CD4-positive, alpha-beta T cell treated with Interleukin-4 for 4 hours (primary cell): ENCODE results near the gene GDI1.

Experiments used
- DNase-seq: peaks from one replicate; pipeline ENCODE4 v3.0.0-alpha.2; 2020

GDI1 gene

DNA sequence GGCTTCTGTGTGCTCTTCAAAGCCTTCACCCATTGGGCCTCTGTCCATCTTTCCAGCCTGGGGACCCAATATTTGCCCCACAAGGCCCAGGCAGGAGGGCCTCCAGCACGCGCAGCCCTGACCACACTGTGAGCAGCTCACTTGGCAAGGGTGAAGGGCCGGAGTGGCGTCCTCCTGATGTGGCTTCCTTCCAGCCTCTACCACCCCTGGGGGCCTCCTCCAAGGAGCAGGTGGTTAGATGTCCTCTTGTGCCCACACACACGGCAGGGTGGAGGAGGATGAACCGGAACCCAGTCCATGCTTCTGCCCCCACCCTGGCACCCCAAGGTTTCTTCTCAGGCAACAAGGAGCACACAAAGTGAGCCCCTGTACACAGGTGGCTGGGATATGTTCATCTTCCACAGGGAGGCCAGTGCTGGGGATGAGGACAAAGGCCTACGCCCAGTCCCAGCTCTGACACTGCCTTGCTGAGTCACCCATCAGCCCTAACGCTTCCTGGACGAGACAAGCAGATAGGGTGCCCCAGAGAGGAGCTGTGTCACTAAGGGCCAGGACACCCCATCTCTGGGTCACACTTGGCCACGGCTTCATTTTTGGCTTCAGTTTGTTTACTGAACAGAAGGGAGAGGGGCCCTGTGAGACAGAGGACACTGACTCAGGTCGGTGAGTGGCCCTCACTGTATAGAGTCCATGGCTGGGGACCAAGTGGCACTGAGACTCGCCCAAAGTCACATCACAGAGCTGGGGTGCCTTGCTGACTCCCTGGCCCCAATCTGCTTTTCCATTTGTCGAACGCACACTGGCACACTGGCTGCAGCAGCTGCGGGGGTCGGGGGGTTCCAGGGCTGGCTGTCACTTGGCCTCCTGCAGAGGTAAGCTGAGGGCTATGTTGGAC lies 47.5 kb downstream of the GDI1 start:
- DNase-seq = no peak

DNA sequence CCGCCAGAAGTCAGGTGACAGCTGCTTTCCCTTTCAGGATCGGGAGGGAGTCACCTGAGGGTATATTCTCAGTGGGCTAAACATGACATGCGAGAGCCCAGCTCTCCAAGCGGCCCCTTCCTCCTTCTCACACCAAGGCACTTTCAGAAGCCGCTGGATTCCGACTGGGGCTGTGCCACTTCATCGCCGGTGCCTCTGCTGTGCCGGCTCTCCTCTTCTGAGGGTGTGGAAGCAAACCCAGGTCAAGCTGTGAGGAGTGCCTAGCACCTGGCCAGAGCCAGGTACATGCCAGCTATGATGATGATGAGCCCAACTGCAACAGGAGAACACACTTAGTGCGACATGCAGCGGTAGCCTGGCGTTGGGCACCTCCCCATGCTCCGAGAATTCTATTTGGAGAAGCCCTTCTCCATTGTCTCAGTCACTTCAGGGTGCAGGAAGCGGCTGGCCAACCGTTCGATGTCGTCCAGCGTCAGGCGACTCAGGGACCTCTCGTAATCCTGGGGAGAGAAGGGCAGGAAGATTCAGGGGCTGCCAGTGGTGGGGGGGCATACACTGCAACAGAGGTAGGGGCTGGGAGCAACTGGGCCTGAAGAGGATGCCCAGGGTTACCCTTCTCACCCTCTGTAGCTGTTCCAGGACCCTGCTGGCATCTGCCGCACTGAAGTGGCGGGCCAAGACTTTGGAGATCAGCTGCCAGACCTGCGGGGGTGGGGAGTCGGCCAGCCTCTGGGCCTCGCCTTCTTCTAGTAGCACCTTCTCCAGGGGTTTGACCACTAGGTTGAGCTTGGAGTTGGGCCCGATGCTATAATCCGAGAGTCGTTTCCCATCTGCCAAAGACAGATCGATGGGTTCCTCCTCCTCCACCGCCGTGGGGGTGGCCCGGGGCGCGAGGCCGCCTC lies 48.4 kb downstream of the GDI1 start:
- DNase-seq = no peak

GRCh38 chrX:154486052-154486395 lies 49.1 kb downstream of the GDI1 start:
- DNase-seq = no peak

DNA sequence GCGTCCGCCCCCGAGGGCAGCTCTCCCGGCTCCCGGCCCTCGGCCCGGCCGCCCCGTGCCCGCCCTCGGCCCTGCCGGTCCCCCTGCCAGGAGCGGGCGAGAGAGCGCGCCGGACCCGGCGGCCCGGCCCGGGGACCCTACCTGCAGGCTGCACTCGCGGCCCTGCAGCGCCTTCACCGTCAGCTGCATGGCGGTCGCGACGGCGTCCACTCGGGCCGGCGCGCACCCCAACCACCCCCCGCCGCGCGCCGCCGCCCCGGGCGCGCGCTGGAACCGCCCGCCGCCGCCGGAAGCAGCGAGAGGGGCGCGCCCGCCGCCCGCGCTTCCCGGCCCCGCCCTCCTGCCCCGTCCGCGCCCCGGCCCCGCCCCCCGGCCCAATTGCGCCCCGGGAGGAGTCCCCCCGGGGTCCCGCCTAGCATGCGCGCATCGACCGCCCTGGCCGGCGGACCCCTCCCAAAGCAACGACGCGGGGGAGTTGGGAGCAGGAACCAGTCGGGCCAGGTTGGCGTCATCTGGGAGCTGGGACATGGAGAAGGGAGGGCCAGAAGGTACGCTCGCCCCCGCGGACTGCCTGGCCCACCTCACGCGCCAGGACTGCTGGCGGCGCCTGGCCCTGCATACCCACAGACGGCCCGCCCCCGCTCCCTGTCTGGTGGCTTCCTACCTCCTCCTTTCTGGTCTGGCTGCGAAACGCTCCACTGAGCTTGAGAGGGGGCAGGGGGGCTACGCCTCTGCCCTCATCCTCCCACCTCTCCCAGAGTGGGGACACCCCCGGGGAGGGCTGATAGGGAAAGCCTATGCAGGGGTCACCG lies 49.6 kb downstream of the GDI1 start, which contains the start of gene UBL4A:
Gene UBL4A, minus strand, starts transcription at position 220 of the 812 bp plus-strand sequence. Its CDS starts 31 bp downstream, at position 189.
- DNase-seq = peak; percentile 41

GRCh38 chrX:154487518-154488290 lies 50.8 kb downstream of the GDI1 start:
- no peak for DNase-seq

DNA sequence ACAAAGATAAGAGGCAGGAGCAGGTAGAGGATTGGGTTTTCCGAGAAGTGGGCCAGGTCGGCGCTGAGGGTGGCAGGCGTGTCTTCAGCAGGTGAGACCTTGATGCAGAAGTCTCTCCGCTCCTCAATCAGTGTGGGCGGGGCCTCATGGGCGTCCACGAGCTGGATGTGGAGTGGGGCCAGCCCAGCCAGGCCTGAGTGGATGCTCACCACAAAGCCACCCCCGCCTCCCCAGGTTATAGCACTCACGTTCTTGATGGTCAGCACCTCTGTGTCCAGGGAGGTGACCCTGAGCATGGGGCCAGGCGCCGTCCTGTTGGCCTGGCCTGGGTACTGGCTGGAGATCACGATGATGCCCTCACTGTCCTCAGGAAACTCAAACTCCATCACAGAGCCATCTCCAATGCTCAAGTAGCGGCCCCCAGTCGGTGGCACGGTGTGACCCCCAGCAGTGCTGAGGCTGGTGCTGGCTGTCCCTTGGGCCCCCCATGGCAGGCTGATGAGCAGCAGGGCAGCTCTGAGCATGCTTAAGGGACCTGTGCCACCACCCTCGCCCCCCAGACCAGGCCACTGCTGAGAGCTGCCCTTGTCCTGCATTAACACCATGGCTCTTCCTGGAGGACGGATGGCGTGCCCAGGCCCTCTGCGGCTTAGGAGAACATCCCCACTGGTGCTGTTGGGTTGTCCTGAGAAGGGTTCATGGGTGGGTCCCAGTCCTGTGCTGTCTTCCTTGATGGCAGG lies 51.6 kb downstream of the GDI1 start:
- DNase-seq = no peak

- DNase-seq = no peak
These were observed 52.2 kb downstream of the GDI1 start for GRCh38 chrX:154489182-154489581.

DNA sequence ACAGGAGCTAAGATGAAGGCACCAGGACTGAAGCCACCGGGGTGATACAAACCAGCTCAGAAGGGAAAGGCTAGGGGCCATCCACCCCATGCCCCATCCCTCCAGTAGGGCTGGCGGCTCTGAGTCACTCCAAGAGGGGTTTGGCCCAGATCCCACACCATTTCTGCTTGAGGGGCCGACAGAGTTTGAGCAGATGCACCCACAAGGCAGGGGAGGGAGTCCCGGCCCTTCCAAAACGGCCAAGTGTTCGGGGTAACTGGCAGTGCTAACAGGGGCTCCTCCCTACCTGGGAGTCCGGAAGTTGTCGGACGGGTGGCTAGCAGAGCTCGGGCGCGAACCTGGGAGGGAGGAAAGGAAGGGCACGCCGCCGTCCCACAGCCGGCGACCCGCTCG lies 53.1 kb downstream of the GDI1 start:
- DNase-seq = peak; percentile 17

DNA sequence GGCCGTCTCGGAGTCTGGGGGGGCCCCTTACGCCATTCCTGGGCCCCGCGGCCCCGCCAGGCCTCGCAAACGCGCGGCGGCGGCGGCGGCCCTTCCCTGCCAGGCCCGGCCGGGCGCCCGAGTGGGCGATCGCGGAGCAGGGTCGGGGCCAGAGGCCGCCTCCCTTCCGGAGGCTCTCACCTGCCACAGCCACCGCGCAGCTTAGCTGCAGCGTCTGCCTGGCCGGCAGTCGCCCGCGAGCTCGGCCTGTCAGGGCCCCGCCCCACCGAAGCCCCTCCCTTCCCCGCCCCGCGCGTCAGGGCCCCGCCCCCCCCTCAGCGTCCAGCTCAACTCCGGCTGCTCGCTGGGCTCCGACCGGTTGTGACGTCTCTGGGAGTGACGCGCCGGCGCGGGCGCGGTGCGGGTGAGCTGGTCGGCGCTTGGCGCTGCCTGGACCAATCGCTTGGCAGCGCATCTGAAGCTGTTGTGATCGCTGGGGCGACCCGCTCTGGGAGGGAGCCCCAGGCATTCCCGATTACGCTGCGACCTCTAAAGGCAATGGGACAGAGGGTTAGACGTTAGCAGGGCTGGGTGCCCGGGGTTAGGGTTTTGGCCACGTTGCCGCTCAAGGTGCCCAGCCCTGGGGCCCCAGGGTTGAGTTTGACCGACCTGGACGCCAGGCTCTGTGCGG lies 53.6 kb downstream of the GDI1 start, which contains the start of gene SLC10A3:
Gene SLC10A3, minus strand, starts transcription at position 216 of the 670 bp plus-strand sequence. CDS start 1,689 bp downstream, outside the sequence.
- peak; percentile 93 for DNase-seq
